Measurements from ENCODE around the gene FAM193A.

The FAM193A gene

DNA sequence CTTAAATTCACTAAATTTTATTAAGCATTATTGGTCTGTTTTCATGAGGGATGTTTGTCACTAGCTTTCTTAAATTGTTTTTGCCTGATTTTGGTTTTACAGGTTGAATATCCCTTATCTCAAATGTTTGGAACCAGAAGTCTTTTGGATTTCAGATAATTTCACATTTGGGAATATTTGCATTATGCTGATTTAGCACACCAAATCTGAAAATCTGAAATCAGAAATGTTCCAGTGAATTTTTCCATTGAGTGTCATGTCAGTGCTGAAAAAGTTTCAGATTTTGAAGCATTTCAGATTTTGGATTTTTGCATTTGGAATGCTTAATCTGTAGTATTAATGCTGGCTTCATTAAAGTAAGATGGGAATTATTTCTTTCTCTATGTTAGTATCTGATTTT lies 14.7 kb downstream of the FAM193A start:
- H2AFZ ChIP-seq (ENCODE audit: low read length, unreplicated experiment) = no peak overlapping the region
- peaks cover 87% of the 10 kb centered on the region for H3K79me2 ChIP-seq (ENCODE audit: control insufficient read depth, insufficient read depth, low read length, unreplicated experiment)
- no peaks in the 10 kb centered on the region for H3K36me3 ChIP-seq (ENCODE audit: insufficient read depth, low read length)
- no peaks in the 10 kb centered on the region for H3K4me1 ChIP-seq (ENCODE audit: control insufficient read depth, insufficient read depth, low read length, unreplicated experiment)
- no peaks in the 10 kb centered on the region for H3K27me3 ChIP-seq (ENCODE audit: insufficient read depth, low read length)
- H3K27ac ChIP-seq (ENCODE audit: low read depth, low read length) = no peak overlapping the region
- no peak overlapping the region for H3K4me3 ChIP-seq (ENCODE audit: low read depth, low read length)

DNA sequence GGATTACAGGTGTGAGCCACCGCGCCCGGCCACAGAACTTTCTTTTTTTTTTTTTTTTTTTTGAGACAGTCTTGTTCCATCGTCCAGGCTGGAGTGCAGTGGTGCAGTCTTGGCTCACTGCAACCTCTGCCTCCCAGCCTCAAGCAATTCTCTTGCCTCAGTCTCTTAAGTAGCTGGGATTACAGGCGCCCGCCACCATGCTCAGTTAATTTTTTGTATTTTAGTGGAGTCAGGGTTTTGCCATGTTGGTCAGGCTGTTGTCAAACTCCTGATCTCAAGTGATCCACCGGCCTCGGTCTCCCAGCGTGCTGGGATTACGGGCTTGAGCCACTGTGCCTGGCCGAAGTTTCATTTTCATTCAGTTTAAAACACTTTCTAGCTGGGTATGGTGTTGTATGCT lies 16.4 kb downstream of the FAM193A start:
- Histone ChIP-seq H3K27me3 (ENCODE audit: insufficient read depth, low read length) (no peaks in the 10 kb centered on the region), H2AFZ (ENCODE audit: low read length, unreplicated experiment) (no peak overlapping the region), H3K79me2 (ENCODE audit: control insufficient read depth, insufficient read depth, low read length, unreplicated experiment) (peaks cover 87% of the 10 kb centered on the region), H3K4me3 (ENCODE audit: low read depth, low read length) (no peak overlapping the region), H3K36me3 (ENCODE audit: insufficient read depth, low read length) (0 out of 2 replicates have a peak, but pooled peaks cover 4% of the 10 kb centered on the region), H3K27ac (ENCODE audit: low read depth, low read length) (no peak overlapping the region), H3K4me1 (ENCODE audit: control insufficient read depth, insufficient read depth, low read length, unreplicated experiment) (no peaks in the 10 kb centered on the region)

DNA sequence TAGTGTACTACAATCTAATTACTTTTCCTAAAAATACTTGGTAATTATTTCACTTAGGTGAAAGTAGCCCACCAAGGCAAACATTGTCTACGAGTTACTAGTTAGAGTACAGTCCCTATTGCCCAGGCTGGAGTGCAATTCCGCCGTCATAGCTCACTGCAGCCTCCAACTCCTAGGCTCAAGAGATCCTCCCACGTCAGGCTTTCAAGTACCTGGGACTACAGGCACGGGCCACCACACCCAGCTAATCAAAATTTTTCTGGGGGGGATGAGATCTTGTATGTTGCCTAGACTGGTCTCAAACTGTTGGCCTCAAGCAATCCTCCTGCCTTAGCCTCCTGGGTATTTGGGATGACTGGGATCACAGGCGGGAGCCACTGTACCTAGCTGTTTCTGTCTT lies 21.9 kb downstream of the FAM193A start:
- Histone ChIP-seq H3K27me3 (ENCODE audit: insufficient read depth, low read length) (no peaks in the 10 kb centered on the region), H3K4me3 (ENCODE audit: low read depth, low read length) (no peak overlapping the region)

DNA sequence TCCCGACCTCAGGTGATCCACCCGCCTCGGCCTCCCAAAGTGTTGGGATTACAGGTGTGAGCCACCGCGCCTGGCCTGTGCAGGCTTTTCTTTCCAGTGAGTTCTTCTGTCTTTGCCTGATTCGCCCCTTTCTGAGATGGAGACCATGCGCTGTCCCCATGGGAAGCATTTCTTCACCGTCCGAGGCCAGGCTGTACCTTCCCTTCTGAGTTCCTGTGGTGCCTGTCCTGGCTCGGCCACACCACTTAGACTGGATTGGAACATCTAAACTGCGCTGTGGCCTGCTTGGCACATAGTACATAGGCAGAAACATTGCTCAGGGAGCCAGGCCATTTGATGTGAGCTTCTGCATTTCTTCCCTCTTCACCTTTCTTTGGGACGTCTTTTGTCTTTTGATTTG lies 23.7 kb downstream of the FAM193A start:
- no peaks in the 10 kb centered on the region for H3K27me3 ChIP-seq (ENCODE audit: insufficient read depth, low read length)
- no peaks in the 10 kb centered on the region for H3K4me1 ChIP-seq (ENCODE audit: control insufficient read depth, insufficient read depth, low read length, unreplicated experiment)
- H3K27ac ChIP-seq (ENCODE audit: low read depth, low read length) = no peak overlapping the region
- H2AFZ ChIP-seq (ENCODE audit: low read length, unreplicated experiment) = no peak overlapping the region
- H3K79me2 ChIP-seq (ENCODE audit: control insufficient read depth, insufficient read depth, low read length, unreplicated experiment) = peaks cover 88% of the 10 kb centered on the region
- no peak overlapping the region for H3K4me3 ChIP-seq (ENCODE audit: low read depth, low read length)
- H3K36me3 ChIP-seq (ENCODE audit: insufficient read depth, low read length) = peaks cover 11% of the 10 kb centered on the region; the same call in 1 of the 2 replicates

More for the DNA sequence above, 21.9 kb downstream of the FAM193A start:
- Histone ChIP-seq H3K27ac (ENCODE audit: low read depth, low read length) (no peak overlapping the region), H2AFZ (ENCODE audit: low read length, unreplicated experiment) (no peak overlapping the region), H3K79me2 (ENCODE audit: control insufficient read depth, insufficient read depth, low read length, unreplicated experiment) (peaks cover 91% of the 10 kb centered on the region), H3K36me3 (ENCODE audit: insufficient read depth, low read length) (peaks cover 11% of the 10 kb centered on the region; the same call in 1 of the 2 replicates), H3K4me1 (ENCODE audit: control insufficient read depth, insufficient read depth, low read length, unreplicated experiment) (no peaks in the 10 kb centered on the region)

DNA sequence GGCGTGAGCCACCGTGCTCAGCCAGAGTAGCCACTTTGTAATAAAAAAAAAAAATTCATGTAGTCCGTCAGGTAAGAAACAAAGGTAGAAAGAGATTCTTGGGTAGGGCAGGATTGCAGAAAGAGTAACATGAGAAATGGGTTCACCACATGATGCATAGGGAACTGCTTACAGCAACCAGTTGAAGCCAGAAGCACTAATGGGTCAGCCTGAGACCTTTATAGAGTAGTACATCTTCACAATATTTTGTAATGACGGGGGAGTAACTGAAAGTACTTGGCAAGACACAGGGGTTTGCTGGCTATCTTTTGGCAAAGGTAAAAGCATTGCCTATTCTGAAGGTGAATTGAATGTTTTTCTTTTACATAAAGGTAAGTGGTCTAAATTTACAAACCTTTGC lies 29.1 kb downstream of the FAM193A start:
- no peaks in the 10 kb centered on the region for H3K27me3 ChIP-seq (ENCODE audit: insufficient read depth, low read length)
- H3K27ac ChIP-seq (ENCODE audit: low read depth, low read length) = no peak overlapping the region
- peaks cover 7% of the 10 kb centered on the region; the same call in 1 of the 2 replicates for H3K36me3 ChIP-seq (ENCODE audit: insufficient read depth, low read length)
- H3K4me1 ChIP-seq (ENCODE audit: control insufficient read depth, insufficient read depth, low read length, unreplicated experiment) = no peaks in the 10 kb centered on the region
- no peak overlapping the region for H2AFZ ChIP-seq (ENCODE audit: low read length, unreplicated experiment)
- H3K79me2 ChIP-seq (ENCODE audit: control insufficient read depth, insufficient read depth, low read length, unreplicated experiment) = peaks cover 85% of the 10 kb centered on the region
- no peak overlapping the region for H3K4me3 ChIP-seq (ENCODE audit: low read depth, low read length)

DNA sequence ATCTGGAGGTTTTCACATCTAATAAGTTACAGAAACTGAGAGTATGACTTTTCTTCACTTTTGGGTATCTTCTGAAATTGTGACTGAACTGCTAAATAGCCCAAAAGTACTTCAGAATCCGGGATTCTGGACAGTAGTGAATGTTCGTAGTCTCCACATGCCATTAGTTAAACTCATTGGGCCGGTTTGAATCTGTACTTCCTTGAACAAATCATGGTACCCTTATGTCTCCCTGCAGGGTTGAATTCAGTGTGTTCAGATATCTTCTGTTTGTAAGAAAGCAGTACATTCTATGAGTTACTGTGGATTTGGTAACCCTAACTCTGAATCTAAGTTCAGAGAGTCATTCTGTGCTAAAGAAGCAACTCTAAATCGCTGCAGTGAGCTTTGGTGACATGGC lies 33.6 kb downstream of the FAM193A start:
- no peak overlapping the region for H3K27ac ChIP-seq (ENCODE audit: low read depth, low read length)
- no peaks in the 10 kb centered on the region for H3K27me3 ChIP-seq (ENCODE audit: insufficient read depth, low read length)
- peaks cover 91% of the 10 kb centered on the region for H3K79me2 ChIP-seq (ENCODE audit: control insufficient read depth, insufficient read depth, low read length, unreplicated experiment)
- H2AFZ ChIP-seq (ENCODE audit: low read length, unreplicated experiment) = no peak overlapping the region
- no peaks in the 10 kb centered on the region for H3K36me3 ChIP-seq (ENCODE audit: insufficient read depth, low read length)
- H3K4me3 ChIP-seq (ENCODE audit: low read depth, low read length) = no peak overlapping the region
- no peaks in the 10 kb centered on the region for H3K4me1 ChIP-seq (ENCODE audit: control insufficient read depth, insufficient read depth, low read length, unreplicated experiment)

DNA sequence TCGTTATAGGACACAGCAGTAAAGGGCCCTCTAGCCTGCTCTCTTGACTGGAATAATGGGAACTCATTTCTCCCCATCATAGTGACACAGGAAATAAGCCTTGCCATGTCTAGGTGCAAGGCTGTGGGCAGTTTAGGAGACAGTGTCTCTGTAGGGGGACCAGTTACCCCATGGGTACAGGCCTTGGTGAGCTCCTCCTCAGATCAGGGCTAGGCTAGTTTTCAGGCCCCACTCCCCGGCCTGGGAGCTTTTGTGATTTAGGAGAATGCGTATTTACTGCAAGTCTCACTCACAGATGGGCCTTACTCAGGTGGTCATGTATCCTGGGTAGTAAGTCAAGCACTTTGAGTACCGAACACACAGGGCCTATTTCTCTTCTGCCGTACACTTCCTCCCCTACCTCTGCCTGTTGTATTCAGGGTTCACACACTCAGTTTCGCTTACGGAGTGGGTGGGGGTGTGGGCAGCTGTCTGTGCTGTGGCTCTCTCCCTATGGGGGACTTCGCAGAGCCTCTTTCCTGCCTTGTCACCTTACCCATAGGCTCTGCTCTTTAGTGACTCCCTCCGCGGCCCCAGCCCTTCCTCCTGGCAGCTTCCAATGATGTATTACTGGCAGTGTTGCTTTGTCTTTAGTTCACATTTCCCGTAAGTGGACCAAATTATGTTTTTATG lies 34.2 kb downstream of the FAM193A start:
- Histone ChIP-seq H3K4me3 (ENCODE audit: low read depth, low read length) (no peak overlapping the region), H2AFZ (ENCODE audit: low read length, unreplicated experiment) (no peak overlapping the region), H3K27me3 (ENCODE audit: insufficient read depth, low read length) (no peaks in the 10 kb centered on the region), H3K79me2 (ENCODE audit: control insufficient read depth, insufficient read depth, low read length, unreplicated experiment) (peaks cover 89% of the 10 kb centered on the region), H3K4me1 (ENCODE audit: control insufficient read depth, insufficient read depth, low read length, unreplicated experiment) (no peaks in the 10 kb centered on the region), H3K36me3 (ENCODE audit: insufficient read depth, low read length) (no peaks in the 10 kb centered on the region), H3K27ac (ENCODE audit: low read depth, low read length) (no peak overlapping the region)

DNA sequence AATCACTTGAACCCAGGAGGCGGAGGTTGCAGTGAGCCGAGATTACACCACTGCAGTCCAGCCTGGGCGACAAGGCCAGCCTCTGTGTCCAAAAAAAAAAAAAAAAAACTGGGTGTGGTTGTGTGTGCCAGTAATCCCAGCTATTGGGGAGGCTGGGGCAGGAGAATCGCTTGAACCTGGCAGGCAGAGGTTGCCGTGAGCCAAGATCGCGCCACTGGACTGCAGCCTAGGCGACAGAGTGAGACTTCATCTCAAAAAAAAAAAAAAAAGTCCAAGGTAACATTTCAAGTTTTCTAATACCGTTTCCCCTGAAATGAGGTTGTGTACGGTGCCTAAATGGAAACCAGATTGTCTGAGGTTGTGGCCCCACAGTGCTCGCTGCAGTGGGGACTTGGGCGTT lies 35.6 kb downstream of the FAM193A start:
- H2AFZ ChIP-seq (ENCODE audit: low read length, unreplicated experiment) = no peak overlapping the region
- no peak overlapping the region for H3K27ac ChIP-seq (ENCODE audit: low read depth, low read length)
- H3K79me2 ChIP-seq (ENCODE audit: control insufficient read depth, insufficient read depth, low read length, unreplicated experiment) = peaks cover 90% of the 10 kb centered on the region

DNA sequence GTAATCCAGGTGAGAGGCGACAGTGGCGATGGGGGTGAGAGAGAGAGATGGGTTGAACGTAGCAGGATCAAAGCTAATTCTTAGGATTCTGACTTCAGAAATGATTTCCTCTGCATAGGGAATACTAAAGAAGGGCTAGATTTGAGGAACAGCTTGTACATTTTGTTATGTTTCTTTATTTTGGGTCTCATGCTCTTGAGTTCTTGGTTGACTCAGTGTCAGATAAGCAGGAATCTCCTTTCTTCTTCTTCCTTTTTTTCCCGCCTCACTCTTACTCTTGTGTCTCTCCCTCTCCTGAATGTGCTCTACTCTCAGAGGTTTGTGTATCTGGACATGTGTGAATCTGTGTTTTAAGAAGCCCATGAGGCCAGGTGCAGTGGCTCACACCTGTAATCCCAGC lies 36.4 kb downstream of the FAM193A start:
- Histone ChIP-seq H2AFZ (ENCODE audit: low read length, unreplicated experiment) (no peak overlapping the region), H3K27me3 (ENCODE audit: insufficient read depth, low read length) (no peaks in the 10 kb centered on the region), H3K4me3 (ENCODE audit: low read depth, low read length) (no peak overlapping the region), H3K79me2 (ENCODE audit: control insufficient read depth, insufficient read depth, low read length, unreplicated experiment) (peaks cover 90% of the 10 kb centered on the region), H3K27ac (ENCODE audit: low read depth, low read length) (no peak overlapping the region), H3K4me1 (ENCODE audit: control insufficient read depth, insufficient read depth, low read length, unreplicated experiment) (no peaks in the 10 kb centered on the region), H3K36me3 (ENCODE audit: insufficient read depth, low read length) (no peaks in the 10 kb centered on the region)

More for the DNA sequence above, 35.6 kb downstream of the FAM193A start:
- Histone ChIP-seq H3K27me3 (ENCODE audit: insufficient read depth, low read length) (no peaks in the 10 kb centered on the region), H3K36me3 (ENCODE audit: insufficient read depth, low read length) (no peaks in the 10 kb centered on the region), H3K4me3 (ENCODE audit: low read depth, low read length) (no peak overlapping the region), H3K4me1 (ENCODE audit: control insufficient read depth, insufficient read depth, low read length, unreplicated experiment) (no peaks in the 10 kb centered on the region)

DNA sequence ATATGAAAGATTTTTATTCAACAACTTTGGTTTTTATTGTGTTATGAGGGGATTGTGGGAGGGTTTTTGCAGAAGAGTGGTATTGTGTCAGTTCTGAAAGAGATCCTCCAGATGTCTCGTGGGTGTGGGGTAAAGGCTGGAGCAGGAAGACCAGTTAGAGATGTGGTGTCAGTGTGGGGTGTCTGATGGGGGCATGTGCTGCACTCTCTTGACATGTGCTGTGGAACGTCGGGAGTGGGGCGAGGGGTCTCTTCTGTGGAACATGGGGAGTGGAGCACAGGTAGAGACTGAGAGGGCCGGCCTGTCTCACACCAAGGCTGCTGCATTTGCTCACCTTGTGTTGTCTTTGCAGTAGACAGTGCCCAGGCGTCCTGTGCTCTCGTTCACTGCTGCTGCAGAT lies 37.6 kb downstream of the FAM193A start:
- H3K4me1 ChIP-seq (ENCODE audit: control insufficient read depth, insufficient read depth, low read length, unreplicated experiment) = no peaks in the 10 kb centered on the region
- no peak overlapping the region for H2AFZ ChIP-seq (ENCODE audit: low read length, unreplicated experiment)
- H3K79me2 ChIP-seq (ENCODE audit: control insufficient read depth, insufficient read depth, low read length, unreplicated experiment) = peaks cover 90% of the 10 kb centered on the region
- H3K27me3 ChIP-seq (ENCODE audit: insufficient read depth, low read length) = no peaks in the 10 kb centered on the region
- no peak overlapping the region for H3K27ac ChIP-seq (ENCODE audit: low read depth, low read length)
- no peak overlapping the region for H3K4me3 ChIP-seq (ENCODE audit: low read depth, low read length)
- H3K36me3 ChIP-seq (ENCODE audit: insufficient read depth, low read length) = no peaks in the 10 kb centered on the region

DNA sequence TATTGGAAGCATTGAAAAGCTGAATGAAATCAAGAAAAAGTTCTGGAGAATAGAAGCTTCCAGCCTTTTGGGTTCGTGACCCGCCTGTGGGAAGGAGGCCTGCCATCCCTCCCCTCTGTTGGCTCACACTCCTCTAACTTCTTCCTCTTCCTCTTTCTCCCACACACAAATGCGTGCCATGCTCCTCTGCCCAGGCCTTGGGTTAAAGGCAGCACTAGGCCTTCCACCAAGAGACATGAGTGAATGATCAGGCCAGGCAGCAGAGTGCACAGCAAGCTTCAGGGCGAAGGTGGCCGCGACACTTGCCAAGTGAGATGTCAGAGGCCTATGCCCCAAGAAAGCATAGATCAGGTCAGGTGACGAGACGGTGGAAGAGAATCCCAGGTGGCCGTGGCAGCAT lies 38.4 kb downstream of the FAM193A start:
- Histone ChIP-seq H3K79me2 (ENCODE audit: control insufficient read depth, insufficient read depth, low read length, unreplicated experiment) (peaks cover 88% of the 10 kb centered on the region), H3K27ac (ENCODE audit: low read depth, low read length) (no peak overlapping the region), H3K4me3 (ENCODE audit: low read depth, low read length) (no peak overlapping the region), H2AFZ (ENCODE audit: low read length, unreplicated experiment) (no peak overlapping the region), H3K27me3 (ENCODE audit: insufficient read depth, low read length) (no peaks in the 10 kb centered on the region), H3K36me3 (ENCODE audit: insufficient read depth, low read length) (no peaks in the 10 kb centered on the region), H3K4me1 (ENCODE audit: control insufficient read depth, insufficient read depth, low read length, unreplicated experiment) (no peaks in the 10 kb centered on the region)

All from ACC112 (cell line).